ACHN (cell line): ENCODE measurements around the gene DGCR6.
"Not testable (repeated sequence)": the region's sequence is repeated elsewhere in the genome, so short reads cannot be mapped to it uniquely, and the experiment has no call there.

Source experiments
- DNase-seq: peaks from one replicate; pipeline ENCODE4 v3.0.0-alpha.2; 2015
- in situ Hi-C: cut with HindIII; loops from 2 replicates; pipeline ENCODE4 v1.10.0; 2017; ENCODE audit warnings: low sequenced_read_pairs, low pct_ligation_motif_present, low pct_unique_long_range_greater_than_20kb

DGCR6 gene

GRCh38 chr22:18957621-18958320 is 51.7 kb downstream of the DGCR6 start:
- DNase-seq, in situ Hi-C loops: not testable (repeated sequence)

DNA sequence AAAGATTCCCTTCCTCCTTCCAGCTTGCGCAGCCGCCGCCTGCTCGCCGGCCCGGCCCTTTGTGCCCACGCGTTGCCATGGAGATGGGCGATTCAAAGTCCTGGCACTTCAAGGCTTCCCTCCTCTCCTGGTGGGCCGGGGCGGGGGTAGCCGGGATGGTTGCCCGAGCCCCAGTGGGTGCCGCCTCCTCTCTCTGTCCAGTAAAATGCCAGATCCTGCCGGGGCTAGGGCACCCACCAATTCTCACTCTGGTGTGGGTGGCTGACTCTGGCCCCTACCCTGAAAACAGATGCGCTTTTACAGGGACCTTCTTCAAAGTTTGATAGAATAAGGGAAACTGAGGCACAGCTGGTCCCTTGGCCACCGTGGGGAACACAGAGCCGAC is 52.2 kb downstream of the DGCR6 start:
- in situ Hi-C loops, DNase-seq: not testable (repeated sequence)

DNA sequence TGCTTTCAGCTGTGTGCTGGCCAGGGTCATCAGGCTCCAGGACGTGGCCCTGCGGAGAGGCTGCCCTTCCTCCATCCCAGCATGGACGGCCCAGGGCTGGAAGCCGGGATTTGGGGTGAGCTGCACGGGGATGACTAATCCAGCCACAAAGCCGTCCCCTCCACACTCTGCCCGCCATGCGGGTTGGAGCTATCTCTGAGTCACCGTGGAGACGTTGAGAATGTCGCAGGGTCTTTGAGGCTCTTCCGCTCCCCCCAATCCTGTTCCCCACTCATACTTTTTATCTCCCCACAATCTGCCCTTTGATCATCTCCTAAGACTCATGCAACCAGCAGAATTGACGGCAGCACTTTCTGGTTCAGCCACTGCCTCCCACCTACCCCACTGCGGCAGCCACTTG is 52.6 kb downstream of the DGCR6 start:
- DNase-seq, in situ Hi-C loops: not testable (repeated sequence)

DNA sequence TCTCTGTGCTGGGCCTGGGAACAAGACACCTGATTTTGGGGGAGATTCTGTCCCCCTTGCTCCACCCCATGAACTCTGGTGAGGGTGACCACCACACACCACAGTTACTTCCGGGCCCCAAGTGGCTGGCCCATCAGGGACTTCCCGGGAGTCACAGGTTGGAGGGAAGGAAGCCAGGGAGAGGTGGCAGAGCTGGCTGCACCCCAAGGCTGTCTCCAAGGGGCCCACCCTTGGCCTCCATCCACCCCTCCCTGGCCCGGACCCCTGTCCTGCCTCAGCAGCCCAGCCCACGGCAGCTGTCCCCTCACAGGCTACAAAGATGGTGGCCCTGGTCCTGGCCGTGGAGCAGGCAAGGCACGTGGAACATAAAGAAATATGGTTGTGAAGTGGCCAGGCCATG is 53.1 kb downstream of the DGCR6 start:
- in situ Hi-C loops, DNase-seq: not testable (repeated sequence)

GRCh38 chr22:18959741-18960140 is 53.6 kb downstream of the DGCR6 start:
- DNase-seq, in situ Hi-C loops: not testable (repeated sequence)

DNA sequence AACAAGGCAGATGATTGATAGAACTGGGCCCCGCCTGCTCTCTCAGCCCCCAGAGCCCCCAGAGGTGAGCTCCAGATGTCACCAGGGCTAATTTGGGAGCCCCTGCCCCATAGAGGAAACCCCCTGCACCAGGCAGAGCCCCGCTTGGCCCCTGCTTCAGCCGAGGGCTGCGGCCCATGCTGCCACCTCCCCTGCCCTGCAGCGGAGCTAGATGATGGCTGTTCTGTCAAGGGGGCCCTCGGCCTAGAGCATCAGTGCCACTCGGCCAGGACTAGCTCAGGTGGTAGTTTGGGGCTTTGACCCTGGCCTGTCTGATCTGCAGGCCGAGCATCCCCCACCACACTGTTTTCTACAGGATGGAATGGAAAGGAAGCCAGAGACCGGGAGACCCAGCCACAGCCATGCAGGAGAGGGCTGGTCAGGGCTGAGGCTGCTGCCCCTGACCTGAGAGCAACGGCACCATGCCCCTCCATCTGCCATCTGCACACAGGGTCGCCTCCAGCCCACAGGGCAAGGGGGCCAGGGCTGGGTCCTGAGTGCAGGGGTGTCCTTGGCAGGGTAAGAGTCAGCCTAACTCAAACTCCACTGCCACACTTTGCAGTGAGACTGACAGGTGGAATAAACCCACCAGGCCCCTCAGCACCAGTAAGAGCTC is 54.2 kb downstream of the DGCR6 start:
- in situ Hi-C loops, DNase-seq: not testable (repeated sequence)

GRCh38 chr22:18961201-18961600 is 55.1 kb downstream of the DGCR6 start:
- DNase-seq, in situ Hi-C loops: not testable (repeated sequence)
